Immature natural killer cell (primary cell): Measurements from ENCODE around the gene TSACC. TPM values are rescaled to one million over a fixed set of nuclear protein-coding genes. Genes with fewer than 3 reads are reported as not detected.

Source experiments
- DNase-seq, 3 donors: peaks; one replicate each; pipeline ENCODE4 v3.0.0; 2022; ENCODE audit warnings: mixed read lengths in 1 of 3
- H3K27ac Mint-ChIP-seq, 6 donors: one replicate each; pipeline ENCODE4 v1.8.0; 2020; ENCODE audit warnings: mixed read lengths in 6 of 6, mild to moderate bottlenecking in 5 of 6, inconsistent platforms in 4 of 6, moderate library complexity in 3 of 6
- H3K27me3 Mint-ChIP-seq, 3 donors: one replicate each; pipeline ENCODE4 v1.8.0; 2020 to 2021; ENCODE audit warnings: low read depth in 3 of 3, mild to moderate bottlenecking in 3 of 3, mixed read lengths in 3 of 3, moderate library complexity in 3 of 3, inconsistent platforms in 1 of 3
- H3K36me3 Mint-ChIP-seq, 3 donors: one replicate each; pipeline ENCODE4 v1.8.0; 2020; ENCODE audit warnings: mixed read lengths in 3 of 3, inconsistent platforms in 2 of 3, mild to moderate bottlenecking in 2 of 3
- H3K4me1 Mint-ChIP-seq, 2 donors: one replicate each; pipeline ENCODE4 v1.8.0; 2020; ENCODE audit warnings: inconsistent platforms in 2 of 2, mild to moderate bottlenecking in 2 of 2, mixed read lengths in 2 of 2, moderate library complexity in 1 of 2
- H3K4me3 Mint-ChIP-seq, 5 donors: one replicate each; pipeline ENCODE4 v1.8.0; 2020; ENCODE audit warnings: mild to moderate bottlenecking in 5 of 5, mixed read lengths in 5 of 5, inconsistent platforms in 3 of 5, moderate library complexity in 3 of 5
- H3K9me3 Mint-ChIP-seq, 6 donors: one replicate each; pipeline ENCODE4 v1.8.0; 2020; ENCODE audit warnings: mild to moderate bottlenecking in 6 of 6, mixed read lengths in 6 of 6, inconsistent platforms in 4 of 6, moderate library complexity in 3 of 6
- polyA plus RNA-seq, 3 donors: library from polyadenylated mRNA; unstranded; fragments of 300-500 nt; fragmentation: Illumina TruSeq; gene quantifications; one replicate each; pipeline ENCODE4 v1.2.3, GENCODE V29; 2021

Gene TSACC
- polyA plus RNA-seq = under 1 TPM in 1 of 3 donors, not detected in 2; 0.62 TPM

GRCh38 chr1:156338180-156338976, at the start of gene TSACC, which contains the start of gene CCT3:
Gene TSACC, plus strand, starts transcription at chr1:156338526. Its CDS starts 1,232 bp downstream, at chr1:156339758.
Gene CCT3, minus strand, starts transcription at chr1:156338292. Its CDS starts 108 bp downstream, at chr1:156338184.
- H3K9me3 Mint-ChIP-seq = no peaks in the 10 kb centered on the region
- H3K27me3 Mint-ChIP-seq = peaks cover 6 to 8% (median 8%) of the 10 kb centered on the region in 3 donors
- H3K27ac Mint-ChIP-seq = peak within 1 kb of the TSS; percentile 90 to 99 (median 96)
- H3K36me3 Mint-ChIP-seq = peaks cover 0 to 8% (median 4%) of the 10 kb centered on the region in 3 donors
- DNase-seq = peak; percentile 100
- H3K4me3 Mint-ChIP-seq = peak within 1 kb of the TSS; percentile 96 to 99 (median 96)
- peaks cover 39 to 53% of the 10 kb centered on the region in 2 donors for H3K4me1 Mint-ChIP-seq

- H3K27me3 Mint-ChIP-seq = peaks cover 0 to 2% (median 0%) of the 10 kb centered on the region in 3 donors
- no peaks in the 10 kb centered on the region for H3K9me3 Mint-ChIP-seq
- no peak overlapping the region for H3K4me3 Mint-ChIP-seq
- H3K36me3 Mint-ChIP-seq = peaks cover 0 to 6% (median 0%) of the 10 kb centered on the region in 3 donors
- DNase-seq = no peak
- no peak overlapping the region for H3K27ac Mint-ChIP-seq
- H3K4me1 Mint-ChIP-seq = peaks cover 15 to 17% of the 10 kb centered on the region in 2 donors
Measured at GRCh38 chr1:156289857-156290256, 48.5 kb upstream of the TSACC start.

- Mint-ChIP-seq H3K4me3 (peak overlapping the region; percentile 75 to 91 (median 80)), H3K36me3 (peaks cover 0 to 6% (median 0%) of the 10 kb centered on the region in 3 donors)
- DNase-seq = peak; percentile 39 to 50 (median 44)
Measured at GRCh38 chr1:156291226-156292061, 46.9 kb upstream of the TSACC start.

GRCh38 chr1:156293098-156293434, 45.3 kb upstream of the TSACC start:
- Mint-ChIP-seq H3K4me1 (peaks cover 27 to 28% of the 10 kb centered on the region in 2 donors), H3K27ac (peak overlapping the region in 2 of 6 donors; percentile 41 to 45), H3K36me3 (peaks cover 0 to 6% (median 0%) of the 10 kb centered on the region in 3 donors), H3K9me3 (no peaks in the 10 kb centered on the region), H3K4me3 (peak overlapping the region in 2 of 5 donors; percentile 12 to 20), H3K27me3 (peaks cover 0 to 2% (median 0%) of the 10 kb centered on the region in 3 donors)
- no peak for DNase-seq

More at GRCh38 chr1:156291226-156292061, 46.9 kb upstream of the TSACC start:
- no peaks in the 10 kb centered on the region for H3K9me3 Mint-ChIP-seq
- peak overlapping the region; percentile 30 to 87 (median 77) for H3K27ac Mint-ChIP-seq
- H3K27me3 Mint-ChIP-seq = peaks cover 0 to 2% (median 0%) of the 10 kb centered on the region in 3 donors
- H3K4me1 Mint-ChIP-seq = peaks cover 27 to 28% of the 10 kb centered on the region in 2 donors

- Mint-ChIP-seq H3K36me3 (peaks cover 0 to 2% (median 0%) of the 10 kb centered on the region in 3 donors), H3K4me3 (peak overlapping the region in 2 of 5 donors; percentile 25 to 58), H3K27ac (peak overlapping the region in 1 of 6 donors; percentile 40), H3K27me3 (peaks cover 0 to 2% (median 0%) of the 10 kb centered on the region in 3 donors), H3K4me1 (peaks cover 27 to 28% of the 10 kb centered on the region in 2 donors), H3K9me3 (no peaks in the 10 kb centered on the region)
- no peak for DNase-seq
Measured at GRCh38 chr1:156293895-156294294, 44.4 kb upstream of the TSACC start.

GRCh38 chr1:156295391-156295947, 42.9 kb upstream of the TSACC start, which contains the start of gene GLMP:
Gene GLMP, minus strand, starts transcription at chr1:156295679. Its CDS starts 34 bp downstream, at chr1:156295645.
- DNase-seq = peak; percentile 45 to 56 (median 48)
- Mint-ChIP-seq H3K27ac (peak within 1 kb of the TSS; percentile 55 to 90 (median 72)), H3K4me3 (peak within 1 kb of the TSS; percentile 88 to 91 (median 90)), H3K36me3 (no peaks in the 10 kb centered on the region), H3K4me1 (peaks cover 27 to 28% of the 10 kb centered on the region in 2 donors), H3K27me3 (peaks cover 0 to 2% (median 0%) of the 10 kb centered on the region in 3 donors), H3K9me3 (no peaks in the 10 kb centered on the region)

- H3K36me3 Mint-ChIP-seq = no peaks in the 10 kb centered on the region
- DNase-seq = no peak
- H3K27ac Mint-ChIP-seq = no peak within 1 kb of the TSS
- H3K9me3 Mint-ChIP-seq = no peaks in the 10 kb centered on the region
- H3K4me3 Mint-ChIP-seq = no peak within 1 kb of the TSS
- peaks cover 0 to 2% (median 0%) of the 10 kb centered on the region in 3 donors for H3K27me3 Mint-ChIP-seq
- peaks cover 18 to 19% of the 10 kb centered on the region in 2 donors for H3K4me1 Mint-ChIP-seq
Measured at GRCh38 chr1:156298852-156299357, 39.4 kb upstream of the TSACC start, which contains the start of gene VHLL. Gene VHLL, minus strand, starts transcription at chr1:156299307. Its CDS starts 118 bp downstream, at chr1:156299189.

- H3K27me3 Mint-ChIP-seq = peaks cover 0 to 1% (median 1%) of the 10 kb centered on the region in 3 donors
- no peaks in the 10 kb centered on the region for H3K9me3 Mint-ChIP-seq
- H3K27ac Mint-ChIP-seq = no peak overlapping the region
- no peak overlapping the region for H3K4me3 Mint-ChIP-seq
- no peak for DNase-seq
- no peaks in the 10 kb centered on the region for H3K4me1 Mint-ChIP-seq
- H3K36me3 Mint-ChIP-seq = peaks cover 6 to 10% (median 7%) of the 10 kb centered on the region in 3 donors
Measured at GRCh38 chr1:156303241-156303640, 35.1 kb upstream of the TSACC start.

- no peaks in the 10 kb centered on the region for H3K9me3 Mint-ChIP-seq
- H3K4me3 Mint-ChIP-seq = no peak overlapping the region
- no peak for DNase-seq
- H3K36me3 Mint-ChIP-seq = peaks cover 6 to 18% (median 14%) of the 10 kb centered on the region in 3 donors
- H3K27me3 Mint-ChIP-seq = peaks cover 0 to 1% (median 1%) of the 10 kb centered on the region in 3 donors
- H3K4me1 Mint-ChIP-seq = no peaks in the 10 kb centered on the region
- no peak overlapping the region for H3K27ac Mint-ChIP-seq
Measured at GRCh38 chr1:156305215-156305614, 33.1 kb upstream of the TSACC start.

GRCh38 chr1:156308078-156308477, 30.2 kb upstream of the TSACC start:
- Mint-ChIP-seq H3K36me3 (peaks cover 11 to 31% (median 18%) of the 10 kb centered on the region in 3 donors), H3K4me1 (no peaks in the 10 kb centered on the region), H3K9me3 (no peaks in the 10 kb centered on the region), H3K27me3 (peaks cover 0 to 1% (median 1%) of the 10 kb centered on the region in 3 donors), H3K27ac (peak overlapping the region in 2 of 6 donors; percentile 10 to 54), H3K4me3 (no peak overlapping the region)
- no peak for DNase-seq

- no peaks in the 10 kb centered on the region for H3K4me1 Mint-ChIP-seq
- DNase-seq = no peak
- H3K27me3 Mint-ChIP-seq = peaks cover 0 to 1% (median under 1%) of the 10 kb centered on the region in 3 donors
- no peak overlapping the region for H3K27ac Mint-ChIP-seq
- H3K4me3 Mint-ChIP-seq = no peak overlapping the region
- no peaks in the 10 kb centered on the region for H3K9me3 Mint-ChIP-seq
- H3K36me3 Mint-ChIP-seq = peaks cover 11 to 44% (median 16%) of the 10 kb centered on the region in 3 donors
Measured at GRCh38 chr1:156310962-156311361, 27.4 kb upstream of the TSACC start.

- Mint-ChIP-seq H3K9me3 (no peaks in the 10 kb centered on the region), H3K36me3 (peaks cover 21 to 44% (median 23%) of the 10 kb centered on the region in 3 donors), H3K27me3 (no peaks in the 10 kb centered on the region), H3K4me1 (no peaks in the 10 kb centered on the region), H3K27ac (no peak overlapping the region), H3K4me3 (no peak overlapping the region)
- DNase-seq = no peak
Measured at GRCh38 chr1:156316909-156317308, 21.4 kb upstream of the TSACC start.

- Mint-ChIP-seq H3K4me1 (no peaks in the 10 kb centered on the region), H3K9me3 (no peaks in the 10 kb centered on the region), H3K27me3 (no peaks in the 10 kb centered on the region), H3K36me3 (peaks cover 17 to 40% (median 23%) of the 10 kb centered on the region in 3 donors), H3K27ac (no peak overlapping the region), H3K4me3 (no peak overlapping the region)
- DNase-seq = peak in 1 of 3 donors; percentile 20
Measured at GRCh38 chr1:156319664-156320063, 18.7 kb upstream of the TSACC start.
